HepG2 (cell line): ENCODE data around the gene HDHD3. TPM values are rescaled to one million over a fixed set of nuclear protein-coding genes. Genes with fewer than 3 reads are reported as not detected.

ENCODE experiments used
- ATM ChIP-seq: fragments of 450-650 bp; IDR thresholded peaks from 2 replicates; pipeline ENCODE4 v1.7.1; 2017; ENCODE audit warnings: mild to moderate bottlenecking, borderline replicate concordance
- FOXA3 ChIP-seq: IDR thresholded peaks from 2 replicates; pipeline ENCODE4 v1.6.1; 2016; ENCODE audit warnings: missing genetic modification reagents, missing compliant biosample characterization
- HMGA1 ChIP-seq: sonication (generic); formaldehyde crosslinking; conservative IDR thresholded peaks from 2 replicates; pipeline ENCODE4 v1.4.0; 2020; ENCODE audit warnings: missing genetic modification reagents
- MAFF ChIP-seq: IDR thresholded peaks from 2 replicates; pipeline ENCODE4 v1.6.1; 2011; ENCODE audit warnings: low read depth, low read length, improper control_type of control experiment
- PCBP2 ChIP-seq: fragments of 200-400 bp; formaldehyde crosslinking; optimal IDR thresholded peaks from 2 replicates; pipeline ENCODE3; 2018; ENCODE audit warnings: low read length, low read depth; ENCODE audit not compliant: poor library complexity, severe bottlenecking
- SIN3B ChIP-seq: fragments of 150-350 bp; IDR thresholded peaks from 2 replicates; pipeline ENCODE4 v1.6.1; 2014; ENCODE audit warnings: low read length
- TBP ChIP-seq: sonication (generic); formaldehyde crosslinking; IDR thresholded peaks from 2 replicates; pipeline ENCODE4 v1.5.0; 2020; ENCODE audit warnings: missing genetic modification reagents
- TRIM24 ChIP-seq: sonication (generic); formaldehyde crosslinking; IDR thresholded peaks from 2 replicates; pipeline ENCODE4 v1.8.0; 2022; ENCODE audit warnings: mild to moderate bottlenecking, missing genetic modification reagents
- YEATS2 ChIP-seq: sonication (generic); formaldehyde crosslinking; IDR thresholded peaks from 2 replicates; pipeline ENCODE4 v1.4.0; 2020; ENCODE audit warnings: missing genetic modification reagents, borderline replicate concordance
- ZNF746 ChIP-seq: sonication (generic); formaldehyde crosslinking; IDR thresholded peaks from 2 replicates; pipeline ENCODE4 v1.8.0; 2022; ENCODE audit warnings: mild to moderate bottlenecking, missing genetic modification reagents
- ZNF839 ChIP-seq: sonication (generic); formaldehyde crosslinking; IDR thresholded peaks from 2 replicates; pipeline ENCODE4 v1.4.0; 2020; ENCODE audit warnings: missing genetic modification reagents, mild to moderate bottlenecking, borderline replicate concordance
- ZNF841 ChIP-seq: sonication (generic); formaldehyde crosslinking; IDR thresholded peaks from 2 replicates; pipeline ENCODE4 v1.8.1; 2023; ENCODE audit warnings: missing genetic modification reagents, borderline replicate concordance
- ZNF850 ChIP-seq: sonication (generic); formaldehyde crosslinking; conservative IDR thresholded peaks from 2 replicates; pipeline ENCODE4 v1.9.0; 2021; ENCODE audit warnings: mild to moderate bottlenecking, missing genetic modification reagents
- ZNF883 ChIP-seq: sonication (generic); formaldehyde crosslinking; IDR thresholded peaks from 2 replicates; pipeline ENCODE4 v1.5.1; 2020; ENCODE audit warnings: mild to moderate bottlenecking, missing genetic modification reagents; ENCODE audit errors: not compliant biosample characterization
- polyA plus RNA-seq, 8 experiments: library from polyadenylated mRNA; depleted of rRNA in 3 of 8; stranded (reverse) in 7 of 8; unstranded in 1 of 8; fragments of >200 nt; fragmentation: Illumina TruSeq in 4 of 8; extraction: Trizol in 4 of 8; gene quantifications; 2 replicates each; pipeline versions ENCODE4 v1.2.1 to v1.2.3, GENCODE V29; 2011 to 2016; ENCODE audit warnings: low read depth in 4 of 8, missing spikeins in 1 of 8, mixed read lengths in 1 of 8; ENCODE audit not compliant: insufficient read depth in 1 of 8
- total RNA-seq, 5 experiments: library from RNA; depleted of rRNA; stranded (reverse); fragments of >200 nt; fragmentation: Illumina TruSeq; extraction: Trizol; gene quantifications; 2 replicates each; pipeline ENCODE4 v1.2.3, GENCODE V29; 2016; ENCODE audit warnings: low read depth in 1 of 5
- TF ChIP-seq, protein P1 (sequence below): sonication (generic); formaldehyde crosslinking; IDR thresholded peaks from 2 replicates; pipeline ENCODE4 v1.8.1; 2023; ENCODE audit warnings: missing genetic modification reagents, inconsistent platforms, borderline replicate concordance
- TF ChIP-seq, protein P2 (sequence below): sonication (generic); formaldehyde crosslinking; IDR thresholded peaks from 2 replicates; pipeline ENCODE4 v1.5.0; 2020; ENCODE audit warnings: mild to moderate bottlenecking, missing genetic modification reagents, moderate library complexity
- TF ChIP-seq, protein P3 (sequence below): sonication (generic); formaldehyde crosslinking; IDR thresholded peaks from 2 replicates; pipeline ENCODE4 v1.4.0; 2020; ENCODE audit warnings: missing genetic modification reagents
- TF ChIP-seq, protein P4 (sequence below): sonication (generic); formaldehyde crosslinking; IDR thresholded peaks from 2 replicates; pipeline ENCODE4 v1.5.0; 2020; ENCODE audit warnings: mild to moderate bottlenecking, missing genetic modification reagents
- TF ChIP-seq, protein P5 (sequence below): sonication (generic); formaldehyde crosslinking; IDR thresholded peaks from 2 replicates; pipeline ENCODE4 v1.5.1; 2020; ENCODE audit warnings: mild to moderate bottlenecking, missing genetic modification reagents

Gene HDHD3
- total and polyA plus RNA-seq, 2 of the 13 experiments (the other 11 are each of a cell fraction or from before 2014, with no cell fraction given), result 23.1 to 38.5 TPM

DNA sequence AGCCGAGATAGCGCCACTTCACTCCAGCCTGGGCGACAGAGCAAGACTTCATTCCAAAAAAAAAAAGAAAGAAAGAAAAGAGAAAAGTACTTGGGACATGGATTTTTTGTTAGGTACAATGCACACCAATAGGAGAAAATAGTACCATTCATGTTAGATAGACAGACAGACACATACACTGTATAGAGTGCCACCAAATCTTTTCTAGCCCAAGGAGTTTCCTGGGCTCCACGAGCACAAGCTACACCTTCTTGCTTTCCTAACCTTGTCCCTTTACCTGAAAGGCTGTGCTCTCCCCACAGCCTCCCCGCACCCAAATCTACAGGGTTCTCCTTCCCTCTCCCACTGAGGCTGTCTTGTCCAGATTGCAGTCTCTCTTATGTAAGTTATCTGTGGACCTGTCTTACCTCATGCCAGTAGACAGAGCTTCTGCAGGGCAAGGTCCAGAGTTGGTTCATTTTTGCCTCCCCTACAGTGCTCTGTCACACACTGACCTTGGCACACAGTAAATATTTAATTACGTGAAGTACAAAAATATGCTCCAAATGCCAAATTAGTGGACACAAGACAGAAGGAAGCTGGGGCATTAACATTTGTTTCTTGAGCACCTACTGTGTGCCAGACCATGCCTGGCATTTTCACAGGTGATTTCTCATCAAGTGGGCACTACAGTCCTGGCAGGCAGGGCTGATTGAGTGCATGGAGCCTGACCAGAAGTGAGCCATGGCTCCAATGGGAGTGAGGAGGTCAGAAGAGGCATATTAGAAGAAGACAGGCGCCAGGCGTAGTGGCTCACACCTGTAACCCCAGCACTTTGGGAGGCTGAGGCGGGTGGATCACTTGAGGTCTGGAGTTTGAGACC is 18.4 kb upstream of the HDHD3 start (continued):
- TF ChIP-seq ZNF839 (CRISPR knock-in tag), result no peak
- TF ChIP-seq MAFF, result no peak
- TF ChIP-seq HMGA1 (CRISPR knock-in tag), result no peak
- TF ChIP-seq, protein P1, sequence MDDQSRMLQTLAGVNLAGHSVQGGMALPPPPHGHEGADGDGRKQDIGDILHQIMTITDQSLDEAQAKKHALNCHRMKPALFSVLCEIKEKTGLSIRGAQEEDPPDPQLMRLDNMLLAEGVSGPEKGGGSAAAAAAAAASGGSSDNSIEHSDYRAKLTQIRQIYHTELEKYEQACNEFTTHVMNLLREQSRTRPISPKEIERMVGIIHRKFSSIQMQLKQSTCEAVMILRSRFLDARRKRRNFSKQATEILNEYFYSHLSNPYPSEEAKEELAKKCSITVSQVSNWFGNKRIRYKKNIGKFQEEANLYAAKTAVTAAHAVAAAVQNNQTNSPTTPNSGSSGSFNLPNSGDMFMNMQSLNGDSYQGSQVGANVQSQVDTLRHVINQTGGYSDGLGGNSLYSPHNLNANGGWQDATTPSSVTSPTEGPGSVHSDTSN, result no peak
- TF ChIP-seq ZNF841 (CRISPR knock-in tag), result no peak
- TF ChIP-seq, protein P2, sequence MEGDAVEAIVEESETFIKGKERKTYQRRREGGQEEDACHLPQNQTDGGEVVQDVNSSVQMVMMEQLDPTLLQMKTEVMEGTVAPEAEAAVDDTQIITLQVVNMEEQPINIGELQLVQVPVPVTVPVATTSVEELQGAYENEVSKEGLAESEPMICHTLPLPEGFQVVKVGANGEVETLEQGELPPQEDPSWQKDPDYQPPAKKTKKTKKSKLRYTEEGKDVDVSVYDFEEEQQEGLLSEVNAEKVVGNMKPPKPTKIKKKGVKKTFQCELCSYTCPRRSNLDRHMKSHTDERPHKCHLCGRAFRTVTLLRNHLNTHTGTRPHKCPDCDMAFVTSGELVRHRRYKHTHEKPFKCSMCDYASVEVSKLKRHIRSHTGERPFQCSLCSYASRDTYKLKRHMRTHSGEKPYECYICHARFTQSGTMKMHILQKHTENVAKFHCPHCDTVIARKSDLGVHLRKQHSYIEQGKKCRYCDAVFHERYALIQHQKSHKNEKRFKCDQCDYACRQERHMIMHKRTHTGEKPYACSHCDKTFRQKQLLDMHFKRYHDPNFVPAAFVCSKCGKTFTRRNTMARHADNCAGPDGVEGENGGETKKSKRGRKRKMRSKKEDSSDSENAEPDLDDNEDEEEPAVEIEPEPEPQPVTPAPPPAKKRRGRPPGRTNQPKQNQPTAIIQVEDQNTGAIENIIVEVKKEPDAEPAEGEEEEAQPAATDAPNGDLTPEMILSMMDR, result peak; percentile 18; the same call in 1 of the 2 replicates
- TF ChIP-seq, protein P3, sequence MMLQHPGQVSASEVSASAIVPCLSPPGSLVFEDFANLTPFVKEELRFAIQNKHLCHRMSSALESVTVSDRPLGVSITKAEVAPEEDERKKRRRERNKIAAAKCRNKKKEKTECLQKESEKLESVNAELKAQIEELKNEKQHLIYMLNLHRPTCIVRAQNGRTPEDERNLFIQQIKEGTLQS (CRISPR knock-in tag), result peak; percentile 61; the same call in 1 of the 2 replicates
- no peak; the same call in 1 of the 2 replicates for TF ChIP-seq YEATS2
- no peak for TF ChIP-seq PCBP2
- TF ChIP-seq TRIM24 (CRISPR knock-in tag), result no peak
- no peak for TF ChIP-seq ZNF850 (CRISPR knock-in tag)
- no peak for TF ChIP-seq ZNF883 (CRISPR knock-in tag)
- TF ChIP-seq SIN3B, result no peak
- TF ChIP-seq FOXA3, result peak; percentile 89
- no peak for TF ChIP-seq ATM
- TF ChIP-seq ZNF746 (CRISPR knock-in tag), result peak; percentile 40; the same call in 1 of the 2 replicates
- TF ChIP-seq TBP (CRISPR knock-in tag), result no peak
- TF ChIP-seq, protein P4, sequence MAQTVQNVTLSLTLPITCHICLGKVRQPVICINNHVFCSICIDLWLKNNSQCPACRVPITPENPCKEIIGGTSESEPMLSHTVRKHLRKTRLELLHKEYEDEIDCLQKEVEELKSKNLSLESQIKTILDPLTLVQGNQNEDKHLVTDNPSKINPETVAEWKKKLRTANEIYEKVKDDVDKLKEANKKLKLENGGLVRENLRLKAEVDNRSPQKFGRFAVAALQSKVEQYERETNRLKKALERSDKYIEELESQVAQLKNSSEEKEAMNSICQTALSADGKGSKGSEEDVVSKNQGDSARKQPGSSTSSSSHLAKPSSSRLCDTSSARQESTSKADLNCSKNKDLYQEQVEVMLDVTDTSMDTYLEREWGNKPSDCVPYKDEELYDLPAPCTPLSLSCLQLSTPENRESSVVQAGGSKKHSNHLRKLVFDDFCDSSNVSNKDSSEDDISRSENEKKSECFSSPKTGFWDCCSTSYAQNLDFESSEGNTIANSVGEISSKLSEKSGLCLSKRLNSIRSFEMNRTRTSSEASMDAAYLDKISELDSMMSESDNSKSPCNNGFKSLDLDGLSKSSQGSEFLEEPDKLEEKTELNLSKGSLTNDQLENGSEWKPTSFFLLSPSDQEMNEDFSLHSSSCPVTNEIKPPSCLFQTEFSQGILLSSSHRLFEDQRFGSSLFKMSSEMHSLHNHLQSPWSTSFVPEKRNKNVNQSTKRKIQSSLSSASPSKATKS, result no peak
- TF ChIP-seq, protein P5, sequence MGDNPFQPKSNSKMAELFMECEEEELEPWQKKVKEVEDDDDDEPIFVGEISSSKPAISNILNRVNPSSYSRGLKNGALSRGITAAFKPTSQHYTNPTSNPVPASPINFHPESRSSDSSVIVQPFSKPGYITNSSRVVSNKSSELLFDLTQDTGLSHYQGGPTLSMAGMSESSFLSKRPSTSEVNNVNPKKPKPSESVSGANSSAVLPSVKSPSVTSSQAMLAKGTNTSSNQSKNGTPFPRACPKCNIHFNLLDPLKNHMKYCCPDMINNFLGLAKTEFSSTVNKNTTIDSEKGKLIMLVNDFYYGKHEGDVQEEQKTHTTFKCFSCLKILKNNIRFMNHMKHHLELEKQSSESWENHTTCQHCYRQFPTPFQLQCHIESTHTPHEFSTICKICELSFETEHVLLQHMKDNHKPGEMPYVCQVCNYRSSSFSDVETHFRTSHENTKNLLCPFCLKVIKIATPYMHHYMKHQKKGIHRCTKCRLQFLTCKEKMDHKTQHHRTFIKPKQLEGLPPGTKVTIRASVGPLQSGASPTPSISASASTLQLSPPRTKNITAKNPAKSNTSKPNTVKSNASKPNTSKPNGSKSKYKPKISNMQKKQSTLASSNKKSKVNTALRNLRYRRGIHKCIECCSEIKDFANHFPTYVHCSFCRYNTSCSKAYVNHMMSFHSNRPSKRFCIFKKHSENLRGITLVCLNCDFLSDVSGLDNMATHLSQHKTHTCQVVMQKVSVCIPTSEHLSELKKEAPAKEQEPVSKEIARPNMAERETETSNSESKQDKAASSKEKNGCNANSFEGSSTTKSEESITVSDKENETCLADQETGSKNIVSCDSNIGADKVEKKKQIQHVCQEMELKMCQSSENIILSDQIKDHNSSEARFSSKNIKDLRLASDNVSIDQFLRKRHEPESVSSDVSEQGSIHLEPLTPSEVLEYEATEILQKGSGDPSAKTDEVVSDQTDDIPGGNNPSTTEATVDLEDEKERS (CRISPR knock-in tag), result 0 out of 2 replicates have a peak, but pooled peaks have one; percentile 42
